Karpas-422 (cell line): ENCODE measurements around the gene HOXA13. TPM values are rescaled to one million over a fixed set of nuclear protein-coding genes. Genes with fewer than 3 reads are reported as not detected.

Experiments used
- DNase-seq: peaks from one replicate; pipeline ENCODE4 v3.0.0-alpha.2; 2015
- H2AFZ ChIP-seq: fragments of 200-600 bp; sonication (generic); 2 replicates; pipeline ENCODE4 v1.6.1; 2014; ENCODE audit warnings: antibody characterized with exemption, low read length, mixed read lengths
- H3K27ac ChIP-seq: fragments of 200-600 bp; sonication (generic); 2 replicates; pipeline ENCODE4 v1.5.1; 2014; ENCODE audit warnings: mild to moderate bottlenecking, low read length, moderate library complexity
- H3K27me3 ChIP-seq: fragments of 200-600 bp; sonication (generic); 2 replicates; pipeline ENCODE4 v1.6.1; 2014; ENCODE audit warnings: low read length, mixed read lengths
- H3K36me3 ChIP-seq: fragments of 200-600 bp; sonication (generic); 2 replicates; pipeline ENCODE4 v1.6.1; 2014; ENCODE audit warnings: low read length, mixed read lengths; ENCODE audit not compliant: insufficient read depth
- H3K4me1 ChIP-seq: fragments of 200-600 bp; sonication (generic); 2 replicates; pipeline ENCODE4 v1.6.1; 2014; ENCODE audit warnings: mild to moderate bottlenecking, low read length, mixed read lengths
- H3K4me2 ChIP-seq: fragments of 200-600 bp; sonication (generic); 2 replicates; pipeline ENCODE4 v1.6.1; 2014; ENCODE audit warnings: low read length, low read depth, mild to moderate bottlenecking; ENCODE audit not compliant: poor library complexity, severe bottlenecking
- H3K4me3 ChIP-seq: fragments of 200-600 bp; sonication (generic); 2 replicates; pipeline ENCODE4 v1.5.1; 2014; ENCODE audit warnings: mild to moderate bottlenecking, antibody characterized with exemption, low read length, mixed read lengths
- H3K79me2 ChIP-seq: fragments of 200-600 bp; sonication (generic); 2 replicates; pipeline ENCODE4 v1.6.1; 2014; ENCODE audit warnings: mild to moderate bottlenecking, low read length, mixed read lengths
- H3K9ac ChIP-seq: fragments of 200-600 bp; sonication (generic); 2 replicates; pipeline ENCODE4 v1.6.0; 2014; ENCODE audit warnings: low read length
- H3K9me2 ChIP-seq: fragments of 200-600 bp; sonication (generic), shearing (Covaris generic); replicated peaks from 2 replicates; pipeline ENCODE4 v1.6.0; 2014; ENCODE audit warnings: mild to moderate bottlenecking, low read length, moderate library complexity; ENCODE audit not compliant: insufficient read depth
- H3K9me3 ChIP-seq: fragments of 300-700, 200-600 bp; sonication (generic); 2 replicates; pipeline ENCODE4 v1.6.1; 2014; ENCODE audit warnings: low read length, mixed read lengths
- H4K20me1 ChIP-seq: fragments of 200-600 bp; sonication (generic); 2 replicates; pipeline ENCODE4 v1.6.1; 2014; ENCODE audit warnings: mild to moderate bottlenecking, antibody characterized with exemption, low read length, low read depth; ENCODE audit not compliant: insufficient read depth
- total RNA-seq: library from RNA; depleted of rRNA; stranded (reverse); fragments of >200 nt; shearing (Covaris generic); gene quantifications from 2 replicates; pipeline ENCODE4 v1.2.3, GENCODE V29; 2014; ENCODE audit warnings: low replicate concordance

Gene HOXA13
- total RNA-seq, 1 experiment from 2014 or later = 0.07 TPM

GRCh38 chr7:27186668-27187474 lies 13.0 kb downstream of the HOXA13 start:
- Histone ChIP-seq H3K9ac (no peak overlapping the region), H3K4me3 (no peak overlapping the region), H4K20me1 (no peaks in the 10 kb centered on the region), H3K9me2 (no peaks in the 10 kb centered on the region), H3K36me3 (no peaks in the 10 kb centered on the region), H3K4me2 (no peak overlapping the region), H3K27me3 (no peaks in the 10 kb centered on the region), H3K79me2 (no peaks in the 10 kb centered on the region), H3K4me1 (no peaks in the 10 kb centered on the region), H3K9me3 (no peaks in the 10 kb centered on the region), H2AFZ (no peak overlapping the region), H3K27ac (no peak overlapping the region)
- no peak for DNase-seq

- H4K20me1 ChIP-seq = no peaks in the 10 kb centered on the region
- DNase-seq = no peak
- H3K9me3 ChIP-seq = no peaks in the 10 kb centered on the region
- no peak overlapping the region for H3K4me3 ChIP-seq
- no peaks in the 10 kb centered on the region for H3K4me1 ChIP-seq
- H3K27me3 ChIP-seq = no peaks in the 10 kb centered on the region
- no peak overlapping the region for H3K27ac ChIP-seq
- no peak overlapping the region for H3K4me2 ChIP-seq
- H3K9ac ChIP-seq = no peak overlapping the region
- H3K9me2 ChIP-seq = no peaks in the 10 kb centered on the region
- H3K79me2 ChIP-seq = no peaks in the 10 kb centered on the region
- H2AFZ ChIP-seq = no peak overlapping the region
- H3K36me3 ChIP-seq = no peaks in the 10 kb centered on the region
Observed at GRCh38 chr7:27185854-27186667, 13.8 kb downstream of the HOXA13 start.

- no peaks in the 10 kb centered on the region for H3K36me3 ChIP-seq
- H2AFZ ChIP-seq = no peak within 1 kb of the TSS
- no peak within 1 kb of the TSS for H3K4me3 ChIP-seq
- H3K79me2 ChIP-seq = no peaks in the 10 kb centered on the region
- no peaks in the 10 kb centered on the region for H3K4me1 ChIP-seq
- H3K27ac ChIP-seq = no peak within 1 kb of the TSS
- H3K9me2 ChIP-seq = no peaks in the 10 kb centered on the region
- H4K20me1 ChIP-seq = no peaks in the 10 kb centered on the region
- H3K4me2 ChIP-seq = no peak within 1 kb of the TSS
- H3K27me3 ChIP-seq = no peaks in the 10 kb centered on the region
- H3K9ac ChIP-seq = no peak within 1 kb of the TSS
- DNase-seq = no peak
- no peaks in the 10 kb centered on the region for H3K9me3 ChIP-seq
Observed at GRCh38 chr7:27185013-27185853, 14.7 kb downstream of the HOXA13 start, which contains the start of gene HOXA11. Gene HOXA11, minus strand, starts transcription at chr7:27185232. Its CDS starts 88 bp downstream, at chr7:27185144.

- H3K4me1 ChIP-seq = no peaks in the 10 kb centered on the region; the same call in 1 of the 2 replicates
- no peak overlapping the region for H3K4me3 ChIP-seq
- H3K27me3 ChIP-seq = no peaks in the 10 kb centered on the region
- no peaks in the 10 kb centered on the region for H3K9me3 ChIP-seq
- H3K36me3 ChIP-seq = no peaks in the 10 kb centered on the region
- H3K9me2 ChIP-seq = no peaks in the 10 kb centered on the region
- H2AFZ ChIP-seq = no peak overlapping the region
- DNase-seq = no peak
- no peak overlapping the region for H3K4me2 ChIP-seq
- no peaks in the 10 kb centered on the region for H4K20me1 ChIP-seq
- H3K27ac ChIP-seq = no peak overlapping the region
- no peak overlapping the region for H3K9ac ChIP-seq
- H3K79me2 ChIP-seq = no peaks in the 10 kb centered on the region
Observed at GRCh38 chr7:27184337-27185012, 15.4 kb downstream of the HOXA13 start.

- DNase-seq = no peak
- no peak overlapping the region for H3K9ac ChIP-seq
- H3K27ac ChIP-seq = no peak overlapping the region
- no peak overlapping the region for H2AFZ ChIP-seq
- no peak overlapping the region for H3K4me2 ChIP-seq
- no peaks in the 10 kb centered on the region for H3K36me3 ChIP-seq
- no peaks in the 10 kb centered on the region for H4K20me1 ChIP-seq
- H3K4me3 ChIP-seq = no peak overlapping the region
- no peaks in the 10 kb centered on the region for H3K27me3 ChIP-seq
- no peaks in the 10 kb centered on the region for H3K9me3 ChIP-seq
- H3K79me2 ChIP-seq = no peaks in the 10 kb centered on the region
- no peaks in the 10 kb centered on the region; the same call in 1 of the 2 replicates for H3K4me1 ChIP-seq
- no peaks in the 10 kb centered on the region for H3K9me2 ChIP-seq
Observed at GRCh38 chr7:27183682-27184336, 16.1 kb downstream of the HOXA13 start.

GRCh38 chr7:27182861-27183681 lies 16.8 kb downstream of the HOXA13 start:
- no peaks in the 10 kb centered on the region for H3K9me3 ChIP-seq
- no peak overlapping the region for H3K27ac ChIP-seq
- no peaks in the 10 kb centered on the region for H3K27me3 ChIP-seq
- H3K4me2 ChIP-seq = no peak overlapping the region
- no peak overlapping the region for H3K4me3 ChIP-seq
- no peaks in the 10 kb centered on the region for H3K36me3 ChIP-seq
- H3K9ac ChIP-seq = no peak overlapping the region
- H3K4me1 ChIP-seq = no peaks in the 10 kb centered on the region; the same call in 1 of the 2 replicates
- H4K20me1 ChIP-seq = no peaks in the 10 kb centered on the region
- no peaks in the 10 kb centered on the region for H3K79me2 ChIP-seq
- H3K9me2 ChIP-seq = no peaks in the 10 kb centered on the region
- H2AFZ ChIP-seq = no peak overlapping the region
- DNase-seq = no peak
